GM12801 (cell line): ENCODE data around the gene SYNJ2.

Source experiments
- CTCF ChIP-seq: IDR thresholded peaks from one replicate; pipeline ENCODE4 v1.5.1; 2011; ENCODE audit warnings: control low read depth; ENCODE audit not compliant: insufficient read length; ENCODE audit errors: extremely low read depth

SYNJ2 gene

GRCh38 chr6:157961832-157962575 lies 19.7 kb upstream of the SYNJ2 start:
- no peak for TF ChIP-seq CTCF

- TF ChIP-seq CTCF: no peak
These were observed 18.9 kb upstream of the SYNJ2 start for GRCh38 chr6:157962601-157963302.

- no peak for TF ChIP-seq CTCF
These were observed 17.6 kb upstream of the SYNJ2 start for GRCh38 chr6:157964100-157964499.

- no peak for TF ChIP-seq CTCF
These were observed 16.3 kb upstream of the SYNJ2 start for GRCh38 chr6:157965387-157965786.

GRCh38 chr6:157966589-157966977 lies 15.1 kb upstream of the SYNJ2 start:
- no peak for TF ChIP-seq CTCF

- no peak for TF ChIP-seq CTCF
These were observed 14.6 kb upstream of the SYNJ2 start for GRCh38 chr6:157967020-157967419.

- no peak for TF ChIP-seq CTCF
These were observed 14.2 kb upstream of the SYNJ2 start for GRCh38 chr6:157967486-157967885.
